GM12878 (cell line): ENCODE results near the gene HLA-DRB1. TPM values are rescaled to one million over a fixed set of nuclear protein-coding genes. Genes with fewer than 3 reads are reported as not detected.

Experiments
- ATAC-seq: fragments of 200-7000 bp; cut with Tn5 transposase; 3 replicates; pipeline ENCODE4 v1.9.1; 2020; ENCODE audit warnings: mild to moderate bottlenecking, moderate library complexity
- BruUV-seq: library from RNA; stranded (reverse); fragments of 400-500 nt; replicated peaks from 2 replicates; lab custom pipeline; 2021; lab: Mats Ljungman, UMichigan
- CTCF ChIA-PET: fragments of 300-600 bp; sonication (Branson Sonifier 250); formaldehyde crosslinking; extraction: SDS; loops from one replicate; lab custom pipeline; 2021; ENCODE audit warnings: inconsistent platforms; lab: Yijun Ruan, JAX
- POLR2A ChIA-PET: fragments of 350-600 bp; formaldehyde crosslinking; extraction: SDS; loops from one replicate; lab custom pipeline; 2021; ENCODE audit warnings: inconsistent platforms; lab: Charles Lee
- RAD21 ChIA-PET: fragments of 300-600 bp; sonication (Branson Sonifier 250); formaldehyde crosslinking; loops from one replicate; lab custom pipeline; 2023; ENCODE audit warnings: antibody characterized with exemption; ENCODE audit not compliant: unreplicated experiment; lab: Charles Lee
- SMC1A ChIA-PET: fragments of 300-600 bp; sonication (Branson Sonifier 250); formaldehyde crosslinking; loops from one replicate; lab custom pipeline; 2023; ENCODE audit not compliant: unreplicated experiment, uncharacterized antibody; lab: Charles Lee
- DNase-seq: peaks from one replicate; pipeline ENCODE4 v3.0.0-alpha.2; 2011; ENCODE audit warnings: low read depth, low spot score
- FAIRE-seq: peaks from 3 replicates; lab custom pipeline; 2011; peaks lifted over from hg19 to GRCh38; lab: Jason Lieb, UNC
- H2AFZ ChIP-seq: 2 replicates; pipeline ENCODE4 v1.6.0; 2011; ENCODE audit warnings: low read depth, low read length, control low read depth; ENCODE audit not compliant: control insufficient read depth
- H3K27ac ChIP-seq: 2 replicates; pipeline ENCODE4 v1.5.1; 2011; ENCODE audit warnings: control low read depth; ENCODE audit not compliant: control insufficient read depth, insufficient read depth
- H3K27me3 ChIP-seq, 2 experiments: replicated peaks in 1 of 2; 2 replicates each; pipeline versions ENCODE4 v1.6.0 to v1.6.1; 2011; ENCODE audit warnings: low read length in 1 of 2; ENCODE audit not compliant: control insufficient read depth in 2 of 2, insufficient read depth in 2 of 2
- H3K36me3 ChIP-seq, 2 experiments: 2 replicates each; pipeline ENCODE4 v1.5.1; 2011; ENCODE audit warnings: low read length in 1 of 2; ENCODE audit not compliant: control insufficient read depth in 2 of 2, insufficient read depth in 2 of 2
- H3K4me1 ChIP-seq: 2 replicates; pipeline ENCODE4 v1.6.1; 2011; ENCODE audit warnings: mild to moderate bottlenecking, low read length, moderate library complexity, mixed read lengths; ENCODE audit not compliant: control insufficient read depth, insufficient read depth
- H3K4me2 ChIP-seq: 2 replicates; pipeline ENCODE4 v1.6.0; 2011; ENCODE audit warnings: control low read depth; ENCODE audit not compliant: control insufficient read depth, insufficient read depth
- H3K4me3 ChIP-seq: fragments of 200-600 bp; sonication (generic); 2 replicates; pipeline ENCODE4 v1.5.1; 2016
- H3K79me2 ChIP-seq: 2 replicates; pipeline ENCODE4 v1.6.0; 2011; ENCODE audit warnings: low read length; ENCODE audit not compliant: control insufficient read depth, insufficient read depth
- H3K9ac ChIP-seq: 2 replicates; pipeline ENCODE4 v1.8.0; 2011; ENCODE audit warnings: low read length, control low read depth, mixed read lengths; ENCODE audit not compliant: control insufficient read depth, insufficient read depth
- H3K9me3 ChIP-seq: replicated peaks from 3 replicates; pipeline ENCODE4 v1.5.1; 2011; ENCODE audit warnings: mild to moderate bottlenecking, low read length; ENCODE audit not compliant: control insufficient read depth, insufficient read depth
- H4K20me1 ChIP-seq: 2 replicates; pipeline ENCODE4 v1.6.0; 2011; ENCODE audit not compliant: control insufficient read depth, insufficient read depth
- BACH1 ChIP-seq: fragments of 450-650 bp; IDR thresholded peaks from 2 replicates; pipeline ENCODE4 v1.6.1; 2017; ENCODE audit warnings: mild to moderate bottlenecking, borderline replicate concordance
- POLR2AphosphoS2 ChIP-seq: IDR thresholded peaks from 2 replicates; pipeline ENCODE4 v1.6.1; 2011; ENCODE audit warnings: low read depth, mild to moderate bottlenecking, low read length, improper control_type of control experiment, moderate library complexity
- POU2F2 ChIP-seq: IDR thresholded peaks from 3 replicates; pipeline ENCODE4 v1.6.1; 2011; ENCODE audit warnings: low read depth, mild to moderate bottlenecking, low read length, borderline replicate concordance
- RCOR1 ChIP-seq: conservative IDR thresholded peaks from 2 replicates; pipeline ENCODE4 v1.6.1; 2012; ENCODE audit warnings: low read depth, low read length, improper control_type of control experiment
- SMAD1 ChIP-seq: fragments of 450-650 bp; IDR thresholded peaks from 2 replicates; pipeline ENCODE4 v1.6.1; 2018; ENCODE audit warnings: mild to moderate bottlenecking, low read depth; ENCODE audit not compliant: partially characterized antibody
- SMAD5 ChIP-seq: IDR thresholded peaks from 2 replicates; pipeline ENCODE4 v1.6.1; 2016; ENCODE audit warnings: antibody characterized with exemption, low read depth
- TARDBP ChIP-seq: IDR thresholded peaks from 2 replicates; pipeline ENCODE4 v1.6.1; 2016; ENCODE audit warnings: borderline replicate concordance
- TBL1XR1 ChIP-seq: IDR thresholded peaks from 2 replicates; pipeline ENCODE4 v1.6.1; 2012; ENCODE audit warnings: low read depth, low read length, improper control_type of control experiment
- WGBS: methylation state at CpG from one replicate; pipeline ENCODE4 v1.1.6; 2016; ENCODE audit warnings: low lambda C conversion rate; ENCODE audit not compliant: insufficient replicate concordance, insufficient coverage; ENCODE audit errors: missing lambda C conversion rate; 5-methylcytosine and 5-hydroxymethylcytosine counted together
- in situ Hi-C: fragments of 300-500 bp; cut with MboI; formaldehyde crosslinking; loops from 9 replicates; pipeline ENCODE4 v1.14.3; 2018; ENCODE audit warnings: mixed read lengths
- intact Hi-C: fragments of 100-400 bp; cut with micrococcal nuclease; formaldehyde crosslinking; loops from one replicate; pipeline ENCODE4 v1.14.2; 2022; ENCODE audit not compliant: unreplicated experiment
- polyA plus RNA-seq, 11 experiments: library from polyadenylated mRNA; depleted of rRNA in 4 of 11; unstranded in 6 of 11; stranded (reverse) in 5 of 11; fragments of >200 nt; fragmentation: Nextera tagmentation in 4 of 11; fragmentation: Illumina TruSeq in 1 of 11; extraction: Ambion mirVana in 4 of 11; extraction: Trizol in 1 of 11; gene quantifications; 1 replicate in 1 of 11; 2 replicates in 10 of 11; pipeline versions ENCODE4 v1.2.1 to v1.2.3, GENCODE V29; 2011 to 2016; ENCODE audit warnings: inconsistent platforms in 2 of 11, missing spikeins in 2 of 11, low read depth in 1 of 11
- total RNA-seq, 4 experiments: library from RNA; depleted of rRNA in 3 of 4; stranded (reverse); fragments of >200 nt in 3 of 4; fragmentation: Illumina TruSeq in 1 of 4; extraction: Trizol in 1 of 4; gene quantifications; 2 replicates each; pipeline versions ENCODE4 v1.2.1 to v1.2.3, GENCODE V29; 2013 to 2021
- TF ChIP-seq, protein P1 (sequence below): fragments of 450-650 bp; IDR thresholded peaks from 2 replicates; pipeline ENCODE4 v1.6.1; 2018; ENCODE audit warnings: borderline replicate concordance, mild to moderate bottlenecking; ENCODE audit not compliant: partially characterized antibody
- TF ChIP-seq, protein P2 (sequence below): IDR thresholded peaks from 2 replicates; pipeline ENCODE4 v1.6.1; 2012; ENCODE audit warnings: mild to moderate bottlenecking, low read depth, low read length
- TF ChIP-seq, protein P3 (sequence below): IDR thresholded peaks from 2 replicates; pipeline ENCODE4 v1.6.1; 2012; ENCODE audit warnings: low read length, inconsistent platforms

The HLA-DRB1 gene
- total and polyA plus RNA-seq, 10 of the 15 experiments (the other 5 are each of a cell fraction or from before 2014, with no cell fraction given) = 312 to 1,082 (median 604) TPM

DNA sequence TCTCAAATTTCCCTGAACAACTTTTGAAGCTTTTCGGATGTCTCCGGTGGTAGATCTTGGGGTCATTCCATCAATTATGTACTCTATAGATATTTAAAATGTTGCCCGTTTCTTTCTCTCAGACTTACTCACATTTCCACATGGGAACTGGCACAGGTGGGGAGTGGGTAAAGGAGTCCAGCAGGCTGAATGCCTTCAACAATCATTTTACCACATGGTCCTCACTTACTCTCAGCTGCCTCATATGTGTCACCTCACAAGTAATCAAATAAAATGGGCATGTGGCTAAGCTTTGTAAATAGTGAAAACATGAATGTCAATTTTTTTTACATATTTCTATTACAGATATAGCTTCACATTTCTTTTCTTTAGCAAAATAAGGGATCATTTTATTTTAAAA is 48.2 kb upstream of the HLA-DRB1 start:
- no peak for FAIRE-seq
- 0% methylated on average over 3 of the region's 3 CpGs for WGBS
- Histone ChIP-seq H3K4me3 (peak overlapping the region; percentile 70), H3K27me3 (no peaks in the 10 kb centered on the region), H3K4me2 (peak overlapping the region; percentile 80), H3K9ac (peak overlapping the region; percentile 90), H3K79me2 (peaks cover 54% of the 10 kb centered on the region), H3K36me3 (no peaks in the 10 kb centered on the region; a peak in 2 of 4 replicates), H4K20me1 (no peaks in the 10 kb centered on the region), H3K4me1 (peaks cover 12% of the 10 kb centered on the region), H3K9me3 (no peaks in the 10 kb centered on the region), H2AFZ (no peak overlapping the region), H3K27ac (peak overlapping the region; percentile 95)
- intact Hi-C loops = loop anchor here (2.0 to 5.0 kb wide), 5 partner anchors 15 to 201 kb away; partner anchors contain the start of genes HLA-DRA and HLA-DRB1
- ChIA-PET POLR2A (interaction anchor here (0.6 to 10.8 kb wide), 16 partner anchors 9 to 359 kb away, joined by 3 to 168 read pairs (median 10); partner anchors contain the start of genes HLA-DQB1, HLA-DRA and HLA-DRB1), RAD21 (interaction anchor here (1.0 to 9.3 kb wide), 12 partner anchors 15 to 203 kb away, joined by 3 to 102 read pairs (median 9); partner anchors contain the start of genes HLA-DQB1 and HLA-DRA), CTCF (interaction anchor here (0.6 to 1.5 kb wide), 9 partner anchors 24 to 782 kb away, joined by 3 to 7 read pairs (median 3); partner anchors contain the start of genes HLA-DQB1 and SYNGAP1), SMC1A (interaction anchor here (0.8 to 11.4 kb wide), 16 partner anchors 10 to 205 kb away, joined by 3 to 124 read pairs (median 4); partner anchors contain the start of genes HLA-DQB1, HLA-DRA and HLA-DRB1)
- peak; percentile 5; the same call in 1 of the 3 replicates for ATAC-seq
- DNase-seq = no peak
- BruUV-seq = no TSS peak
- in situ Hi-C loops = loop anchor here (5.0 kb wide), 1 partner anchor 104 kb away; the partner anchor contains the start of gene HLA-DQA2
- TF ChIP-seq, protein P1, sequence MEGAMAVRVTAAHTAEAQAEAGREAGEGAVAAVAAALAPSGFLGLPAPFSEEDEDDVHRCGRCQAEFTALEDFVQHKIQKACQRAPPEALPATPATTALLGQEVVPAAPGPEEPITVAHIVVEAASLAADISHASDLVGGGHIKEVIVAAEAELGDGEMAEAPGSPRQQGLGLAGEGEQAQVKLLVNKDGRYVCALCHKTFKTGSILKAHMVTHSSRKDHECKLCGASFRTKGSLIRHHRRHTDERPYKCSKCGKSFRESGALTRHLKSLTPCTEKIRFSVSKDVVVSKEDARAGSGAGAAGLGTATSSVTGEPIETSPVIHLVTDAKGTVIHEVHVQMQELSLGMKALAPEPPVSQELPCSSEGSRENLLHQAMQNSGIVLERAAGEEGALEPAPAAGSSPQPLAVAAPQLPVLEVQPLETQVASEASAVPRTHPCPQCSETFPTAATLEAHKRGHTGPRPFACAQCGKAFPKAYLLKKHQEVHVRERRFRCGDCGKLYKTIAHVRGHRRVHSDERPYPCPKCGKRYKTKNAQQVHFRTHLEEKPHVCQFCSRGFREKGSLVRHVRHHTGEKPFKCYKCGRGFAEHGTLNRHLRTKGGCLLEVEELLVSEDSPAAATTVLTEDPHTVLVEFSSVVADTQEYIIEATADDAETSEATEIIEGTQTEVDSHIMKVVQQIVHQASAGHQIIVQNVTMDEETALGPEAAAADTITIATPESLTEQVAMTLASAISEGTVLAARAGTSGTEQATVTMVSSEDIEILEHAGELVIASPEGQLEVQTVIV = no peak
- TF ChIP-seq SMAD1 = peak; percentile 17
- no peak for TF ChIP-seq TARDBP
- TF ChIP-seq POLR2AphosphoS2 = peak; percentile 10; the same call in 1 of the 2 replicates
- TF ChIP-seq BACH1 = no peak; the same call in 1 of the 2 replicates
- no peak for TF ChIP-seq TBL1XR1
- TF ChIP-seq, protein P2, sequence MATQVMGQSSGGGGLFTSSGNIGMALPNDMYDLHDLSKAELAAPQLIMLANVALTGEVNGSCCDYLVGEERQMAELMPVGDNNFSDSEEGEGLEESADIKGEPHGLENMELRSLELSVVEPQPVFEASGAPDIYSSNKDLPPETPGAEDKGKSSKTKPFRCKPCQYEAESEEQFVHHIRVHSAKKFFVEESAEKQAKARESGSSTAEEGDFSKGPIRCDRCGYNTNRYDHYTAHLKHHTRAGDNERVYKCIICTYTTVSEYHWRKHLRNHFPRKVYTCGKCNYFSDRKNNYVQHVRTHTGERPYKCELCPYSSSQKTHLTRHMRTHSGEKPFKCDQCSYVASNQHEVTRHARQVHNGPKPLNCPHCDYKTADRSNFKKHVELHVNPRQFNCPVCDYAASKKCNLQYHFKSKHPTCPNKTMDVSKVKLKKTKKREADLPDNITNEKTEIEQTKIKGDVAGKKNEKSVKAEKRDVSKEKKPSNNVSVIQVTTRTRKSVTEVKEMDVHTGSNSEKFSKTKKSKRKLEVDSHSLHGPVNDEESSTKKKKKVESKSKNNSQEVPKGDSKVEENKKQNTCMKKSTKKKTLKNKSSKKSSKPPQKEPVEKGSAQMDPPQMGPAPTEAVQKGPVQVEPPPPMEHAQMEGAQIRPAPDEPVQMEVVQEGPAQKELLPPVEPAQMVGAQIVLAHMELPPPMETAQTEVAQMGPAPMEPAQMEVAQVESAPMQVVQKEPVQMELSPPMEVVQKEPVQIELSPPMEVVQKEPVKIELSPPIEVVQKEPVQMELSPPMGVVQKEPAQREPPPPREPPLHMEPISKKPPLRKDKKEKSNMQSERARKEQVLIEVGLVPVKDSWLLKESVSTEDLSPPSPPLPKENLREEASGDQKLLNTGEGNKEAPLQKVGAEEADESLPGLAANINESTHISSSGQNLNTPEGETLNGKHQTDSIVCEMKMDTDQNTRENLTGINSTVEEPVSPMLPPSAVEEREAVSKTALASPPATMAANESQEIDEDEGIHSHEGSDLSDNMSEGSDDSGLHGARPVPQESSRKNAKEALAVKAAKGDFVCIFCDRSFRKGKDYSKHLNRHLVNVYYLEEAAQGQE = no peak
- TF ChIP-seq RCOR1 = no peak
- TF ChIP-seq POU2F2 = peak; percentile 22; the same call in 1 of the 3 replicates
- no peak for TF ChIP-seq SMAD5
- TF ChIP-seq, protein P3, sequence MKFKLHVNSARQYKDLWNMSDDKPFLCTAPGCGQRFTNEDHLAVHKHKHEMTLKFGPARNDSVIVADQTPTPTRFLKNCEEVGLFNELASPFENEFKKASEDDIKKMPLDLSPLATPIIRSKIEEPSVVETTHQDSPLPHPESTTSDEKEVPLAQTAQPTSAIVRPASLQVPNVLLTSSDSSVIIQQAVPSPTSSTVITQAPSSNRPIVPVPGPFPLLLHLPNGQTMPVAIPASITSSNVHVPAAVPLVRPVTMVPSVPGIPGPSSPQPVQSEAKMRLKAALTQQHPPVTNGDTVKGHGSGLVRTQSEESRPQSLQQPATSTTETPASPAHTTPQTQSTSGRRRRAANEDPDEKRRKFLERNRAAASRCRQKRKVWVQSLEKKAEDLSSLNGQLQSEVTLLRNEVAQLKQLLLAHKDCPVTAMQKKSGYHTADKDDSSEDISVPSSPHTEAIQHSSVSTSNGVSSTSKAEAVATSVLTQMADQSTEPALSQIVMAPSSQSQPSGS = peak; percentile 8; the same call in 1 of the 2 replicates
